Neutrophil (primary cell): ENCODE measurements around the gene ABHD15.

Experiments
- H3K27ac ChIP-seq: fragments of 200-600 bp; sonication (generic); 2 replicates; pipeline ENCODE4 v1.5.1; 2016; ENCODE audit warnings: mild to moderate bottlenecking, moderate library complexity
- H3K27me3 ChIP-seq: fragments of 200-600 bp; sonication (generic); 2 replicates; pipeline ENCODE4 v1.6.0; 2016; ENCODE audit warnings: mild to moderate bottlenecking
- H3K36me3 ChIP-seq: fragments of 200-600 bp; sonication (generic); 2 replicates; pipeline ENCODE4 v1.5.1; 2017
- H3K4me1 ChIP-seq, 2 experiments: fragments of 200-600 bp in 1 of 2; sonication (generic) in 1 of 2; 1 replicate in 1 of 2; 2 replicates in 1 of 2; pipeline versions ENCODE4 v1.5.1 to v1.6.1; 2013 to 2016; ENCODE audit warnings: low read depth in 1 of 2, low read length in 1 of 2, mild to moderate bottlenecking in 1 of 2, moderate library complexity in 1 of 2; ENCODE audit not compliant: control insufficient read depth in 1 of 2, insufficient read depth in 1 of 2
- H3K4me3 ChIP-seq, 2 experiments: fragments of 200-600 bp in 1 of 2; sonication (generic) in 1 of 2; 1 replicate in 1 of 2; 2 replicates in 1 of 2; pipeline ENCODE4 v1.5.1; 2013 to 2016; ENCODE audit warnings: low read depth in 1 of 2, low read length in 1 of 2, mild to moderate bottlenecking in 1 of 2, moderate library complexity in 1 of 2
- H3K9me3 ChIP-seq: fragments of 200-600 bp; sonication (generic); 2 replicates; pipeline ENCODE4 v1.5.1; 2016
- TF ChIP-seq, protein P1 (sequence below): fragments of 200-600 bp; sonication (generic); IDR thresholded peaks from 2 replicates; pipeline ENCODE4 v1.5.1; 2016; ENCODE audit warnings: antibody characterized with exemption

ABHD15 gene

DNA sequence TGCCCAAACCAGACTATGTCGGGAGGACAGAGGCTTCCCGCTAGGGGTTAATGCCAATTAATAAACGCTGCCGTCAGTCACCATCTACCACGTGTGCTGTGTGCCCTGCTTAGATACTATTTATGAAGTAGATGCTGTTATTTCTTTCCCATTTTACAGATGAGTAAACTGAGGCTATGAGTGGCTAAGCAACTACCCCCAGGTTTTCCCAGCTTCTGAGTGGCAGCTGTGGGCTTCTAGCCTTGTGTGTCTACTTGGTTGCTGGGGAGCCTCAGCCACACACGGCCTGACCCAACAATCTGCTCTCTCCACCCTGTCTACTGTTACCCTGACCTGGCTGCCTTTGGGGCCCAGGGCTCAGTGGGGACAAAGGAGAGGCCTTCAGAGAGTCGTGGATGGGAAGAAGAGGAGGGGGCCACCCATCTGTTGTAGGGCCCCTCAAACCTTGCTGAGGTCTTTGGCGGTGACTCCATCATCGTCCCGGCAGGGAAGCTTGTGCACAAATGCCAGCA is 15.5 kb upstream of the ABHD15 start:
- Histone ChIP-seq H3K36me3 (peaks cover 20% of the 10 kb centered on the region), H3K27ac (no peak overlapping the region), H3K9me3 (no peaks in the 10 kb centered on the region), H3K27me3 (no peaks in the 10 kb centered on the region), H3K4me3 (no peak overlapping the region), H3K4me1 (peaks cover 10 to 12% of the 10 kb centered on the region in 2 experiments)
- TF ChIP-seq, protein P1, sequence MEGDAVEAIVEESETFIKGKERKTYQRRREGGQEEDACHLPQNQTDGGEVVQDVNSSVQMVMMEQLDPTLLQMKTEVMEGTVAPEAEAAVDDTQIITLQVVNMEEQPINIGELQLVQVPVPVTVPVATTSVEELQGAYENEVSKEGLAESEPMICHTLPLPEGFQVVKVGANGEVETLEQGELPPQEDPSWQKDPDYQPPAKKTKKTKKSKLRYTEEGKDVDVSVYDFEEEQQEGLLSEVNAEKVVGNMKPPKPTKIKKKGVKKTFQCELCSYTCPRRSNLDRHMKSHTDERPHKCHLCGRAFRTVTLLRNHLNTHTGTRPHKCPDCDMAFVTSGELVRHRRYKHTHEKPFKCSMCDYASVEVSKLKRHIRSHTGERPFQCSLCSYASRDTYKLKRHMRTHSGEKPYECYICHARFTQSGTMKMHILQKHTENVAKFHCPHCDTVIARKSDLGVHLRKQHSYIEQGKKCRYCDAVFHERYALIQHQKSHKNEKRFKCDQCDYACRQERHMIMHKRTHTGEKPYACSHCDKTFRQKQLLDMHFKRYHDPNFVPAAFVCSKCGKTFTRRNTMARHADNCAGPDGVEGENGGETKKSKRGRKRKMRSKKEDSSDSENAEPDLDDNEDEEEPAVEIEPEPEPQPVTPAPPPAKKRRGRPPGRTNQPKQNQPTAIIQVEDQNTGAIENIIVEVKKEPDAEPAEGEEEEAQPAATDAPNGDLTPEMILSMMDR: no peak

DNA sequence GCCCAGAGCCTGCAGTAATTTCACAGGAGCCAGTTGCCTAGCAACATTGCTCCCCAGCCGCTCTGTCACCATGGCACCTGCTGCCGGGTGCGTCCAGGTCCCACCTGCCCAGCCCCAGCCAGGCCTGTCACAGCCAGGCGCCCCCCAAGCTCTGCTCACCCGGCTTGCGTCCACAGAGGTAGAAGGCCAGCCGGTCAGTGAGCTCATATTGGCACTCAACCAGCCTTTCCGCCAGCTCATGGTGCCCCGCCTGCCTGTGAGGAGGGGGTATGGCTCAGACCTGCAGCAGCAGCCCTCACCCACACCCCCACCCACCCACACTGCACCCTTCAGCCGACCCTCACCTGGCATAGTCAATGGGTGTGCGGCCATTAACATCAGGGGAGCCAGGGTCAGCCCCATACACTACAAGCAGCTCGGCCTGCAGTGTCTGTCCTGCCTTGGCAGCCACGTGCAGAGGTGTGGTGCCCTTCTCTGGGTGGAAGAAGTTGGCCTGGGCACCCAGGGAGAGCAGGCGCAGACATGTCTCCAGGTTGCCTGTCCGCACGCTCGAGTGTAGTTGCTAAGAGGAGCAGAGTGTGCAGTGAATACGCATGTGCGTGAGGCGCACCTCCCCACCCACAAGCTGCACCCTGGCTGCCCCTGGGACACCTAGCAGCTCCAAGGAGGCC is 14.9 kb upstream of the ABHD15 start:
- TF ChIP-seq, protein P1: no peak
- Histone ChIP-seq H3K4me3 (no peak overlapping the region), H3K27ac (no peak overlapping the region), H3K36me3 (peaks cover 26% of the 10 kb centered on the region), H3K9me3 (no peaks in the 10 kb centered on the region), H3K4me1 (peaks cover 10 to 12% of the 10 kb centered on the region in 2 experiments), H3K27me3 (no peaks in the 10 kb centered on the region)

DNA sequence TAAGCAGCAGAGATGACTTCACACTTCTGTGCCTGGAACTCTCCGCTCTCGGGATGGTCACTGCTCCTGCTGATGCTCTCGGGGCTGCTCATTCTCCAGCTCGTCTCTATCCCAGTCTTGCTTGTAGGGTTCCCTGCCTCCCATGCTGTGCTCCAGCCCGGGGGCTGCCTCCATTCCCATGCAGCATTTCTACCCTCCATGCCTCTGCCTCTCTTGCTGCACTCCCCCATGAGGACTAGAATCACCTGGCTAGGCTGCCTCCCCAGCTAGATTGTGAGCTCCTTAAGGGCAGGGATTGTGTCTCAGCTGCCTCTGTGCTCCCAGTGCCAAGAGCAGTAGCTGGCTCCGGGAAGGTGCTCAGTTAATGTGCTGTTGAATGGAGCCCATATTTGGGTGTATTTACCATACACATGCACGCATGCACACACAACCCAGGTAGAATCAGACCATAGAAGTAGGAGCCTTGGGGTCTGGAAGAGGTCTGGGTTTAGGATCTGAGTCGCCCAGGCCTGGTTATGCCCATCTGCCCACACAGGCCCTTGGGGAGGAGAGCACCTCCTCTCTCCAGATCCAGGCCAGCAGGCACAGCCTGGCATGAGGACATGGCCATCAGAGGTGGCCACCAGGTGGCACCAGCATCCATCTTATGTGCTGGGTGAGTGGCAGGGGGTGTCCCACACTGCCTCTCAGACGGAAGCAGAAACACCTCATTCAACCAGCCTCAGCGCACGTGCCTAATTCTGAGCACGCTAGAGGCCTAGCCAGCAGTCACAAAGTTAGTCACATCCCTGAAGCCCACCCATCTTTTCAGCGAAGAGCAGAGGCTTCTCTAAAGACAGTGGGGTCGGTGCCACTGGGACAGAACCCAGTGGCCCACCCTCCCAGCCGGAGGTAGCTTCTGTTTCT is 13.3 kb upstream of the ABHD15 start:
- H3K36me3 ChIP-seq: peaks cover 42% of the 10 kb centered on the region
- no peaks in the 10 kb centered on the region for H3K27me3 ChIP-seq
- peaks cover 7% of the 10 kb centered on the region in 2 experiments for H3K4me1 ChIP-seq
- TF ChIP-seq, protein P1: peak; percentile 84
- no peak overlapping the region for H3K4me3 ChIP-seq
- H3K27ac ChIP-seq: no peak overlapping the region
- H3K9me3 ChIP-seq: no peaks in the 10 kb centered on the region

DNA sequence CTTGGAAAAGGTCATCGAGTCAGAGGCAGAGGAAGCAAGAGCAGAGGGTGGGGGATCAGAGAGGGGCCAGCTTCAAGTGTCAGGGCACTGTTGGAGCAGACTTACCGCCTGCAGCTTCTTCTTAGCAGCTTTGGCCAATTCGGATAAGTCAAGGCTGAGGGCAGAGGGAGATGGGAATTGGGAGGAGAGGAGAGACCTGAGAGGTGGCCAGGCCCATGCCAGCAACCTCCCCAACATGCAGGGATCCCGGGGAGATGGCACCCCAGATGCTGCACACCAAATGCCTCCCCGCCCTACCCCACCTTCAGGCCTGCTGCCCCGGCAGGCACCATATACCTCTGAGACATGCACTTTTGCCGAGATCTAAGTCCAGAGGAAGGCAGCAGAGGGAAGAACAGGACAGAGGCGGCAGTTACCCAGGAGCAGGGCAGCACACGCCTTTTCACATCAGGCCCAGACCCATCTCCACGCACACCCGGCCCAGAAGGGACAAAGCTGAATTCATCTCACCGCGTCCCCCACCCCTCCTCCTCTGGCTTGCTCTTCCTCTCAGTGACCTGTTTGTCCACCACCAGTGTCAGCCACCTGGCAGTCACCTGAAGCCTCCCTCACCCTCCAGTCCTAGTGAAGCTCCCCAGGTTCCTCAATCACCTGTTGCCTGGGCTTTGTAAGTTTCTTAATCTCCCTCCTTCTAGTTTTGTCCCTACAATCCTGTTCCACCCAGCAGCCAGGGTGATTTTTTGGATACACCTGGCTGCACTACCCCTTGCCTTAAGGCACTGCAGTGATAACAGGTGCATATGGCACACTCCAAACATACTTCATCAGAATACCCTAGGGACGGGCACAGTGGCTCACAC is 12.0 kb upstream of the ABHD15 start:
- H3K36me3 ChIP-seq: peaks cover 53% of the 10 kb centered on the region
- H3K9me3 ChIP-seq: no peaks in the 10 kb centered on the region
- no peak overlapping the region for H3K4me3 ChIP-seq
- H3K27me3 ChIP-seq: no peaks in the 10 kb centered on the region
- H3K27ac ChIP-seq: no peak overlapping the region
- peaks cover 0 to 4% of the 10 kb centered on the region in 2 experiments for H3K4me1 ChIP-seq
- TF ChIP-seq, protein P1: no peak
